Measurements from ENCODE around the gene ARHGAP40.

ARHGAP40 gene

GRCh38 chr20:38620441-38620840 lies 18.8 kb downstream of the ARHGAP40 start:
- no peak for DNase-seq

GRCh38 chr20:38623061-38623460 lies 21.5 kb downstream of the ARHGAP40 start:
- DNase-seq = no peak

GRCh38 chr20:38624084-38624483 lies 22.5 kb downstream of the ARHGAP40 start:
- no peak for DNase-seq

- DNase-seq = no peak
These were observed 24.3 kb downstream of the ARHGAP40 start for GRCh38 chr20:38625896-38626295.

GRCh38 chr20:38626921-38627659 lies 25.5 kb downstream of the ARHGAP40 start:
- no peak for DNase-seq

GRCh38 chr20:38628580-38629470 lies 27.2 kb downstream of the ARHGAP40 start:
- no peak for DNase-seq

- DNase-seq = no peak
These were observed 28.4 kb downstream of the ARHGAP40 start for GRCh38 chr20:38629979-38630378.

GRCh38 chr20:38630727-38631126 lies 29.1 kb downstream of the ARHGAP40 start:
- no peak for DNase-seq

GRCh38 chr20:38631155-38632022 lies 29.8 kb downstream of the ARHGAP40 start:
- no peak for DNase-seq

GRCh38 chr20:38633577-38634093 lies 32.0 kb downstream of the ARHGAP40 start:
- DNase-seq = peak; percentile 28

- no peak for DNase-seq
These were observed 34.2 kb downstream of the ARHGAP40 start for GRCh38 chr20:38635721-38636288.

- DNase-seq = no peak
These were observed 38.9 kb downstream of the ARHGAP40 start for GRCh38 chr20:38640521-38640920.

GRCh38 chr20:38642498-38642897 lies 40.9 kb downstream of the ARHGAP40 start:
- DNase-seq = no peak

GRCh38 chr20:38644588-38645260 lies 43.1 kb downstream of the ARHGAP40 start:
- no peak for DNase-seq

- DNase-seq = no peak
These were observed 43.7 kb downstream of the ARHGAP40 start for GRCh38 chr20:38645351-38645750.

- DNase-seq = peak; percentile 86
These were observed 44.6 kb downstream of the ARHGAP40 start for GRCh38 chr20:38645980-38646858.

- DNase-seq = no peak
These were observed 47.8 kb downstream of the ARHGAP40 start for GRCh38 chr20:38649275-38649891.

GRCh38 chr20:38650010-38650409 lies 48.4 kb downstream of the ARHGAP40 start:
- no peak for DNase-seq

GRCh38 chr20:38651154-38651553 lies 49.5 kb downstream of the ARHGAP40 start:
- DNase-seq = no peak

- no peak for DNase-seq
These were observed 50.0 kb downstream of the ARHGAP40 start for GRCh38 chr20:38651562-38651961.
